Fibroblast of skin of back (primary cell): Measurements from ENCODE around the gene CD101. TPM values are rescaled to one million over a fixed set of nuclear protein-coding genes. Genes with fewer than 3 reads are reported as not detected.
"Not testable (repeated sequence)": the region's sequence is repeated elsewhere in the genome, so short reads cannot be mapped to it uniquely, and the experiment has no call there.

Experiments used
- DNase-seq: peaks from one replicate; pipeline ENCODE4 v3.0.0-alpha.2; 2013
- polyA plus RNA-seq, 2 experiments: library from polyadenylated mRNA; unstranded; fragments of 120-200 nt; gene quantifications; one replicate each; pipeline ENCODE4 v1.2.1, GENCODE V29; 2013; ENCODE audit not compliant: insufficient read length in 2 of 2

The CD101 gene, protein sequence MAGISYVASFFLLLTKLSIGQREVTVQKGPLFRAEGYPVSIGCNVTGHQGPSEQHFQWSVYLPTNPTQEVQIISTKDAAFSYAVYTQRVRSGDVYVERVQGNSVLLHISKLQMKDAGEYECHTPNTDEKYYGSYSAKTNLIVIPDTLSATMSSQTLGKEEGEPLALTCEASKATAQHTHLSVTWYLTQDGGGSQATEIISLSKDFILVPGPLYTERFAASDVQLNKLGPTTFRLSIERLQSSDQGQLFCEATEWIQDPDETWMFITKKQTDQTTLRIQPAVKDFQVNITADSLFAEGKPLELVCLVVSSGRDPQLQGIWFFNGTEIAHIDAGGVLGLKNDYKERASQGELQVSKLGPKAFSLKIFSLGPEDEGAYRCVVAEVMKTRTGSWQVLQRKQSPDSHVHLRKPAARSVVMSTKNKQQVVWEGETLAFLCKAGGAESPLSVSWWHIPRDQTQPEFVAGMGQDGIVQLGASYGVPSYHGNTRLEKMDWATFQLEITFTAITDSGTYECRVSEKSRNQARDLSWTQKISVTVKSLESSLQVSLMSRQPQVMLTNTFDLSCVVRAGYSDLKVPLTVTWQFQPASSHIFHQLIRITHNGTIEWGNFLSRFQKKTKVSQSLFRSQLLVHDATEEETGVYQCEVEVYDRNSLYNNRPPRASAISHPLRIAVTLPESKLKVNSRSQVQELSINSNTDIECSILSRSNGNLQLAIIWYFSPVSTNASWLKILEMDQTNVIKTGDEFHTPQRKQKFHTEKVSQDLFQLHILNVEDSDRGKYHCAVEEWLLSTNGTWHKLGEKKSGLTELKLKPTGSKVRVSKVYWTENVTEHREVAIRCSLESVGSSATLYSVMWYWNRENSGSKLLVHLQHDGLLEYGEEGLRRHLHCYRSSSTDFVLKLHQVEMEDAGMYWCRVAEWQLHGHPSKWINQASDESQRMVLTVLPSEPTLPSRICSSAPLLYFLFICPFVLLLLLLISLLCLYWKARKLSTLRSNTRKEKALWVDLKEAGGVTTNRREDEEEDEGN
- polyA plus RNA-seq (2013, experiment 1 of 2; ENCODE audit: insufficient read length) = 0.75 TPM
- 1.1 TPM for polyA plus RNA-seq (2013, experiment 2 of 2; ENCODE audit: insufficient read length)

GRCh38 chr1:117001254-117001927 is at the start of gene CD101:
CD101 (plus strand) TSS chr1:117001760; CDS start chr1:117001818, 58 bp downstream.
- DNase-seq = no peak

DNA sequence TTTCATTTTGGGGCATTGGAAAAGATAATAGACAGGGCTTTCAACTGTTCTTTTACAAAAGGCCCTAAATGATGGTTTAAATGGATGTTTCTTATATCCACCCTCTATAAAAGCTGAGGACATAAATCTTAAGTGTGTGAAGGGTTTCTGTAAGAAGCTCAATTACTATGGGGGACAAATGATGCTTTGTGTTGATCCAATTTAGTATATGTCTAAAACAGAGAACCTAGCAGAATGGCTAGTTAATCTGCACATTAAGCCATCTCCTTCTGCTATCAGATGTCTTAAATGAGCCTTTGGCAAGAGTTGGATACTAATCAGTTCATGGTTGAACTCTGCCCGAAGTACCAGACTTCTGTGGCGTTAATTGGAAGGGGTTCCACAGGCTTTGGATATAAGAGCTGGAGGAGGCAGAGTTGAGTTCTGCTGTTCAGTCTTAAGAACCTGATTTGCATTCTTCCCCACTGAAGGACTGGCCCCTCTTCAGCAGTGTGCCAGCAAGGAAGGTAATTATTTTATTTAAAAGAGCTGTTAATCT is 48.8 kb upstream of the CD101 start:
- DNase-seq = no peak

DNA sequence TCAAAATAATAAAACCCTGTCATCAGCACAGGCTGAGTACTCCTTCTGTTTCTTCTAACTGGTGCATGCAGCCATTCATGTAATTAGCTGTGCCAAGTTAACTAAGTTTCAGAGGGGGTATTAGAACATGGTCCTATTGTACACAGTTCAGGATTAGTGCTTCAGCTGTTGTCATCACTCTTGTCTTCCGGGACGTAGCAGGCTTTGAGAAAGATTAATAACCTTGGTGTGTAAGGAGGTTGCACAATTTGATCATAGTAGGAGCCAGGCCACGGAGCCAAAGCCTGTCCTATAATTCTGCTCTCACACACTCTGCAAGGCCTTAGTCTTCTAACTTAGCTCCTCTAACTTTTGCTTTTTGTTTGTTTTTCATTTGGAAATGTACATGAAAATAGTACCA is 47.1 kb upstream of the CD101 start:
- no peak for DNase-seq

GRCh38 chr1:116956378-116956777 is 45.2 kb upstream of the CD101 start:
- no peak for DNase-seq

GRCh38 chr1:116957646-116958045 is 43.9 kb upstream of the CD101 start:
- no peak for DNase-seq

DNA sequence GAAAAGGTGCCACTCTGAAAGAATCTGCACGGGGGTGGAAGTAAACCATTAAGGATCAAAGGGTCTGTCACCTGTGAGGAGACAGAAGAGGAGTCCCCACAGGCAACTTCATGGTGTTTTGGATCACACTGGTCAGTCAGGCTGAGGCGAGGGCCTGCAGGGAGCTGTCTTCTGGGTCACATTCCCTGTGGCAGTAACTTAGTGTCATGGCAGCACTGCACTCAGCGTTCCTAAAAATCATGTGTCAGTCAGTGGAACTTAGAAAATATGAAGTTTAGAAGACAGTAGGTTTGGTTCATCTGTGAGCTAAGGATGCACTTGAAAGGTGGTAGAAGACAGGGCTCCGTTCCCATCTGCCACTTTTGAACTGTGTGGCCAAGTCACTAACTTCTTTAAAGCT is 43.5 kb upstream of the CD101 start:
- DNase-seq = no peak

GRCh38 chr1:116958977-116959376 is 42.6 kb upstream of the CD101 start:
- no peak for DNase-seq

- no peak for DNase-seq
Observed at GRCh38 chr1:116961606-116962005, 40.0 kb upstream of the CD101 start.

- DNase-seq = no peak
Observed at GRCh38 chr1:116962987-116963639, 38.4 kb upstream of the CD101 start.

DNA sequence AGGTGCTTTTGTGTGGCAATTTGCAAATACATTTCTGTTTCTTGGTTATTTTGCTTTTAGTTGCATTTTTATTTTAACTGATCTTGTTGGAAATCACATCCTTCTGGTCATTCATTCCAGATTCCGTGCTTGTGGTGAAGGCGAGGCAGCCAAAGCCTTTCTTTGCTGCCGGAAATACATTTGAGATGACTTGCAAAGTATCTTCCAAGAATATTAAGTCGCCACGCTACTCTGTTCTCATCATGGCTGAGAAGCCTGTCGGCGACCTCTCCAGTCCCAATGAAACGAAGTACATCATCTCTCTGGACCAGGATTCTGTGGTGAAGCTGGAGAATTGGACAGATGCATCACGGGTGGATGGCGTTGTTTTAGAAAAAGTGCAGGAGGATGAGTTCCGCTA is 34.8 kb upstream of the CD101 start:
- DNase-seq = peak; percentile 62

- no peak for DNase-seq
Observed at GRCh38 chr1:116968724-116969123, 32.8 kb upstream of the CD101 start.

DNA sequence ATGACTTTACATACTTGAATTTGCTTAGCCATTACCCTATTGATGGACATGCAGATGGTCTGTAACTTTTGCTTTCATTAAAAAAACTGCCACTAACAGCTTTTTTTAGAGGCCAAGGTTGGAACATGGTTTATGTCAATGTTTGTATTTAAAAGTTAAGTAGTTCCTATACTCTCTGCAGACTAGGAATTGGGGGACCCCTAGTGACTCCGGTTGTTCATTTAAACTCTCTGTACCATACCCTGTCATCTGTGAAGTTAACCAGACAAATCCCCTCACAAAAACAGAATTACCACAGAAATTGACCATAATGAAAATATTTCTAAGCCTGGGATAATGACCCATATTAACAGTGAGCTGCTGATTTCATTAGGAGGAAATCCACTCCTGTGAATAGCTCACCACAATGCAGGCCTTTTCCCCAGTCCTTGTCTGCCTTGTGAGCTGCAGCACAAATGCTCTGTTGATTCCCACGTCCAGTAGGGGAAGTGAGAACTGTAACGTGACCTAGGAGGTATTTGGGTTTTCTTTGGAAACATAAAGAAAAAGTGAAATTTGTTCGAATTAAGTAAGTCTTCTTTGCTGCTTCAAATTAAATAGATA is 30.2 kb upstream of the CD101 start:
- DNase-seq = peak; percentile 11

- DNase-seq = peak; percentile 40
Observed at GRCh38 chr1:116971965-116972673, 29.4 kb upstream of the CD101 start.

- DNase-seq = peak; percentile 55
Observed at GRCh38 chr1:116972674-116973030, 28.9 kb upstream of the CD101 start.

DNA sequence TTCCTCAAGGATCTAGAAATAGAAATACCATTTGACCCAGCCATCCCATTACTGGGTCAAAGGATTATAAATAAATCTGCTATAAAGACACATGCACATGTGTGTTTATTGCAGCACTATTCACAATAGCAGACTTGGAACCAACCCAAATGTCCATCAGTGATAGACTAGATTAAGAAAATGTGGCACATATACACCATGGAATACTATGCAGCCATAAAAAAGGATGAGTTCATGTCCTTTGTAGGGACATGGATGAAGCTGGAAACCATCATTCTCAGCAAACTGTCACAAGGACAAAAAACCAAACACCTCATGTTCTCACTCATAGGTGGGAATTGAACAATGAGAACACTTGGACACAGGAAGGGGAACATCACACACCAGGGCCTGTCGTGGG is 21.3 kb upstream of the CD101 start:
- not testable (repeated sequence) for DNase-seq

DNA sequence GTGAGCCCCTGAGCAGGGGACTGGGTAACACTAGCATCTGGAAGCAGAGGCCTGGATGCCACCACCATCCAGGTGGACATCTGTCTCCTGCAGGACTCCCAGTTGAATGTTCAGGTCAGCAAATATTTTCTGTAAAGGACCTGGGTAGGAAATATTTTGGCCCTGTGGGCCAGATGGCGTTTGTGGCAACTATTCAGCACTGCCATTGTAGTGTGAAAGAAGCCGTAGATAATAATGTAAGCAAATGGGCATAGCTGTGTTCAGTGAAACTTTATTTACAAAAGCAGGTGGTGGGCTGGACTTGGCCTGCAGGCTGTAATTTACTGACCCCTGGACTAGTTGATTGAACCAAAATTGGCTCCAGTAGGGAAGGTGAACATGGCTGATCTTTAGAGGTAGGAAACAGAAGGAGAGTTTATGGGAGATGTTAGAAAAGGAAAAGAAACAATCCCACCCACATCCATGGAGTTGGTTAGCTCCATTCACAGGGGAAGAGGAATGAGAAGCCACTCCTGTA is 20.0 kb upstream of the CD101 start:
- no peak for DNase-seq

DNA sequence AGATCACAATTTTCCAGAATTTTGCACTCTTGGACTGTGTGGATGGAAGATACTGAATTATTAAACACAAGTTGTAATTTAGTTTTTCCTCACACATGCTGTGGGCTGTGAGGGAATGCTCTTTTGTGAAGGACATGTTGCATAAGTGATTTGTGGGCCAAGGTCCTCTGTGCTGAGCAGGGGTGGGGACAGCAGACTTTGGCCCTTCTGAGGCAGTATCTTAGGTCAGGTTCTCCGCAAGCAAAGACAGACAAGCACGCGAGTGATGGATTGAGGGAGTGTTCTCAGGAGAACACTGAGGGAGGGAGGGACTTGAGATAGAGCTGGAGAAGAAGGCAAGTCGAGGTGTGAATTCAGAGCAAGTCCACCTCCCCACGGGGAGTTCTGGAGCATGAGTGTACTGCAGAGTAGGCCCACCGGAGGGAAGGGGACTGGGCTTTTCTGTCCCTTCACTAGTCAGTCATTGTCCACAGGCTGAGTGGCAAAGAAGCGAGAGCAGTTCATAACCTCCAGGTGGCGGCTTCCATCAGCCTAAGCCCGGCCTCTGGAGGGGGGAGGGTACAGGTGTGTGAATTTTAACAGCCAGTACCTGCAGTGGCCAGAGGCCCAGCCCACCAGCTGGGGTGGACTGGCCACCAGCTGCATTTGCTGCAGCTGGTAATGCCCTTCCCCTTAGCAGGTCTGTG is 19.1 kb upstream of the CD101 start:
- no peak for DNase-seq

DNA sequence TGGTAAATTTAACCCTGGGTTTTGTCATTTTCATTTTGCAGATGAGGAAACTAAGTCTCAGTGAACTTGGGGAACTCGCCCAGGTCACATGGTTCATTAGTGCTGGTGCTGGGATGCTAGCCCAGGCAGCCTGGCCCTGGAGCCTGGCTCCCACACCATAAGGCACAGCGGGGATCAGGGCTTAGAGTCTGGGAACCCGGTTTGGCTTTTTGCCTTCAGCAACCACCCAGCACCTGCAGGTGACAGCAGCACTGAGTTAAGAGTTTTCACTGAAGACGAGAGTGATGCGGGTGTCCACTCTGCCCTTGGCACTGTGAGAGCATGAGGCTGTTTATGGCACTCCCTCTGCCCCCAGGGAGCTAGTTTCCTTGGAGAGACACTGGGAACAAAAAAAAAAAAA is 18.4 kb upstream of the CD101 start:
- DNase-seq = no peak

- DNase-seq = no peak
Observed at GRCh38 chr1:116983678-116984077, 17.9 kb upstream of the CD101 start.
